Measurements from ENCODE around the gene PDLIM3. TPM values are rescaled to one million over a fixed set of nuclear protein-coding genes. Genes with fewer than 3 reads are reported as not detected.

The PDLIM3 gene
- total RNA-seq, 4 donors from 2014 or later = 1,279 to 2,098 (median 1,627) TPM

GRCh38 chr4:185538806-185539205 lies 3.5 kb upstream of the PDLIM3 start:
- TF ChIP-seq POLR2A (IDR thresholded peaks at IDR 0.05; ENCODE audit: low read depth) (no peak), POLR2AphosphoS5 (IDR thresholded peaks at IDR 0.05) (no peak), EP300 (IDR thresholded peaks at IDR 0.05) (no peak), CTCF (IDR thresholded peaks at IDR 0.05) (no peak)
- WGBS = 58% methylated on average over 1 of the region's 1 CpG
- Histone ChIP-seq H3K27ac (replicated peaks in 1 of 4) (peak overlapping the region; percentile 70 to 99 (median 80)), H3K27me3 (peaks cover 0 to 7% (median 0%) of the 10 kb centered on the region in 4 donors), H3K4me1 (peaks cover 20 to 61% (median 56%) of the 10 kb centered on the region in 4 donors), H3K9me3 (no peaks in the 10 kb centered on the region), H3K36me3 (no peaks in the 10 kb centered on the region), H3K4me3 (no peak overlapping the region)
- DNase-seq (ENCODE audit: extremely low spot score) = peak; percentile 68
- intact Hi-C loops (cut with DNase I) = no loop called here

GRCh38 chr4:185536411-185536709 lies 1.1 kb upstream of the PDLIM3 start:
- H3K4me1 ChIP-seq = peaks cover 18 to 52% (median 47%) of the 10 kb centered on the region in 4 donors
- no peak for DNase-seq (ENCODE audit: extremely low spot score)
- no peaks in the 10 kb centered on the region for H3K36me3 ChIP-seq
- intact Hi-C loops (cut with DNase I) = no loop called here
- H3K4me3 ChIP-seq = peak overlapping the region; percentile 84 to 98 (median 92)
- TF ChIP-seq CTCF (IDR thresholded peaks at IDR 0.05) (no peak), POLR2A (IDR thresholded peaks at IDR 0.05; ENCODE audit: low read depth) (peak; percentile 39), POLR2AphosphoS5 (IDR thresholded peaks at IDR 0.05) (peak; percentile 94 to 96), EP300 (IDR thresholded peaks at IDR 0.05) (no peak)
- 6% methylated on average over 4 of the region's 4 CpGs for WGBS
- peaks cover 0 to 7% (median 0%) of the 10 kb centered on the region in 4 donors for H3K27me3 ChIP-seq
- H3K9me3 ChIP-seq = no peaks in the 10 kb centered on the region
- H3K27ac ChIP-seq (replicated peaks in 1 of 4) = peak overlapping the region; percentile 97 to 100 (median 99)

DNA sequence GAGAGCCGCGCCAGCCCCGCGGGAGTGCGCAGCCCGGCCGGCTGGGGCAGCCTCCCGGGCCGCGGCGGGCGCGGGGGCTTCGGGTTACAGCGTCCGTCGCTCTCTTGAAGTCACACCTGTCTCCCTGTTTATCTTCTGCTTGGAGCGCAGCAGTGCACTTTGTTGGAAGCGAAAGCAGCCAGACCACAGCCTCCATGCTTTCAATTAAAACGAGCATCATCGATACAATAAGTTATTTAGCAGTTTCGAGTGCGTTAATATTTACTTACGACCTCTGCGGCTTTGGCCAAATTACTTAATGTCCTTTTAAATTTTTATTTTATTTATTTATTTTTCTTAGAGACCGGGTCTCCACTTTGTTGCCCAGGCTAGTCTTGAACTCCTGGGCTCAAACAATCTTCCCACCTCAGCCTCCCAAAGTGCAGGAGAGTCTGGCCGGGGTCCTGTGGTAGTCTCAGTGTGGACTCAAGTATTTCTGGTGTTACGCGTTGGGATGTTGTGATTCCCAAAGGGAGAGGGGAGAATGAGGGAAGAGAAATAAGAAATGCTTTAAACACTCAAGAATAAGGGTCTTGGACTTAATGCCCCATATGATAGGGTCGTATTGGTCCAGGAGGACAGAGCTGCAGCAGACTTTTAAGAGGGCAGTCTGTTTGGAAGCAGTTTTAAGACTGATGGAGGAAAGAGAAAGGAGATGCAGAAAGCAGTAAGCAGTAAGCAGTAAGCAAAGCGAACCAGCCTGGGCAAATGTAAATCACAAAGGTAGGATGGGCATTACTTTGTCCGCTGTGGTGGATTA lies 504 bp upstream of the PDLIM3 start:
- peak overlapping the region; percentile 97 to 100 (median 99) for H3K27ac ChIP-seq (replicated peaks in 1 of 4)
- intact Hi-C loops (cut with DNase I) = loop anchor here (2.0 kb wide), 1 partner anchor 55 kb away; no protein-coding TSS in a partner anchor
- DNase-seq (ENCODE audit: extremely low spot score) = peak; percentile 86
- H3K4me1 ChIP-seq = peaks cover 13 to 50% (median 47%) of the 10 kb centered on the region in 4 donors
- no peaks in the 10 kb centered on the region for H3K36me3 ChIP-seq
- H3K4me3 ChIP-seq = peak overlapping the region; percentile 84 to 98 (median 92)
- 21% methylated on average over 19 of the region's 32 CpGs for WGBS
- TF ChIP-seq EP300 (IDR thresholded peaks at IDR 0.05) (no peak), CTCF (IDR thresholded peaks at IDR 0.05) (peak in 1 of 3 experiments; percentile 17)
- H3K27me3 ChIP-seq = peaks cover 0 to 7% (median 0%) of the 10 kb centered on the region in 4 donors
- H3K9me3 ChIP-seq = no peaks in the 10 kb centered on the region

- 2% methylated on average over 3 of the region's 10 CpGs for WGBS
- peaks cover 0 to 7% (median 0%) of the 10 kb centered on the region in 4 donors for H3K27me3 ChIP-seq
- H3K36me3 ChIP-seq = no peaks in the 10 kb centered on the region
- intact Hi-C loops (cut with DNase I) = loop anchor here (2.0 kb wide), 1 partner anchor 56 kb away; no protein-coding TSS in a partner anchor
- peaks cover 16 to 50% (median 47%) of the 10 kb centered on the region in 4 donors for H3K4me1 ChIP-seq
- peak overlapping the region; percentile 84 to 98 (median 92) for H3K4me3 ChIP-seq
- DNase-seq (ENCODE audit: extremely low spot score) = no peak
- H3K27ac ChIP-seq (replicated peaks in 1 of 4) = peak overlapping the region; percentile 97 to 100 (median 99)
- peak in 1 of 2 donors; percentile 8 for TF ChIP-seq POLR2AphosphoS5 (IDR thresholded peaks at IDR 0.05)
- TF ChIP-seq CTCF (IDR thresholded peaks at IDR 0.05) = no peak
- H3K9me3 ChIP-seq = no peaks in the 10 kb centered on the region
Observed at GRCh38 chr4:185534511-185534865, 819 bp downstream of the PDLIM3 start.

All from esophagus muscularis mucosa (tissue), 4 donors.